Lung (tissue), 12 donors: ENCODE data around the gene STAC2. TPM values are rescaled to one million over a fixed set of nuclear protein-coding genes. Genes with fewer than 3 reads are reported as not detected.

Source experiments
- ATAC-seq: fragments of 200-7000 bp; cut with Tn5 transposase; one replicate; pipeline ENCODE4 v1.9.1; 2020; ENCODE audit warnings: moderate number of reproducible peaks; ENCODE audit not compliant: insufficient read depth, low FRiP score
- DNase-seq, 3 donors: peaks; one replicate each; pipeline ENCODE4 v3.0.0-alpha.2; 2013 to 2017
- H3K27ac ChIP-seq, 2 donors: one replicate each; pipeline ENCODE4 v1.5.1; 2013; ENCODE audit warnings: mild to moderate bottlenecking in 2 of 2, moderate library complexity in 2 of 2, control low read depth in 1 of 2, inconsistent platforms in 1 of 2, low read depth in 1 of 2, low read length in 1 of 2
- H3K27me3 ChIP-seq, 3 donors: one replicate each; pipeline ENCODE4 v1.5.1; 2013; ENCODE audit warnings: low read length in 2 of 3; ENCODE audit not compliant: control insufficient read depth in 3 of 3, insufficient read depth in 3 of 3
- H3K36me3 ChIP-seq, 4 donors: one replicate each; pipeline ENCODE4 v1.5.1; 2013; ENCODE audit warnings: low read length in 4 of 4, mild to moderate bottlenecking in 1 of 4, moderate library complexity in 1 of 4; ENCODE audit not compliant: control insufficient read depth in 4 of 4, insufficient read depth in 4 of 4
- H3K4me1 ChIP-seq, 5 donors: one replicate each; pipeline ENCODE4 v1.5.1; 2013; ENCODE audit warnings: low read length in 5 of 5, mild to moderate bottlenecking in 2 of 5, moderate library complexity in 1 of 5; ENCODE audit not compliant: control insufficient read depth in 5 of 5, insufficient read depth in 5 of 5
- H3K4me3 ChIP-seq: one replicate; pipeline ENCODE4 v1.5.1; 2013; ENCODE audit warnings: mild to moderate bottlenecking, control low read depth, moderate library complexity
- H3K9ac ChIP-seq, 2 donors: one replicate each; pipeline ENCODE4 v1.5.1; 2013; ENCODE audit warnings: low read length in 2 of 2, control low read depth in 1 of 2; ENCODE audit not compliant: insufficient read depth in 1 of 2
- H3K9me3 ChIP-seq, 4 donors: one replicate each; pipeline ENCODE4 v1.5.1; 2013; ENCODE audit warnings: low read length in 3 of 4, mild to moderate bottlenecking in 1 of 4, moderate library complexity in 1 of 4; ENCODE audit not compliant: control insufficient read depth in 4 of 4, insufficient read depth in 3 of 4
- CTCF ChIP-seq: IDR thresholded peaks from 2 replicates; pipeline ENCODE4 v1.5.1; 2012; ENCODE audit warnings: mild to moderate bottlenecking; ENCODE audit errors: control extremely low read depth, extremely low read depth
- WGBS, 2 donors: extraction: QIAGEN DNeasy Blood & Tissue Kit; methylation state at CpG; one replicate each; pipeline ENCODE4 v1.1.7; 2013; 5-methylcytosine and 5-hydroxymethylcytosine counted together
- polyA plus RNA-seq, 2 donors: library from polyadenylated mRNA; stranded (reverse); fragments of 200-250 nt; gene quantifications; one replicate each; pipeline ENCODE4 v1.2.1, GENCODE V29; 2013
- total RNA-seq, 2 donors: library from RNA; depleted of rRNA in 1 of 2; stranded (reverse); fragments of >200 nt in 1 of 2; gene quantifications; one replicate each; pipeline ENCODE4 v1.2.1, GENCODE V29; 2014 to 2021
- donor health status: control.
- donor health status: control.
- donor health status: Bipolar disorder and iron deficiency.
- donor health status: healthy.
- donor health status: DM: yes; HTN: yes; CAD: no.

The STAC2 gene
- total and polyA plus RNA-seq, 4 donors = 0.26 to 1.7 (median 0.42) TPM; not detected in 1

GRCh38 chr17:39221572-39221971, 4.2 kb downstream of the STAC2 start:
- Histone ChIP-seq H3K9me3 (peaks cover 0 to 2% (median 0%) of the 10 kb centered on the region in 4 donors), H3K4me1 (peaks cover 0 to 13% (median 0%) of the 10 kb centered on the region in 5 donors), H3K4me3 (no peak overlapping the region), H3K27ac (no peak overlapping the region), H3K27me3 (peaks cover 0 to 48% (median 8%) of the 10 kb centered on the region in 3 donors), H3K9ac (no peak overlapping the region), H3K36me3 (no peaks in the 10 kb centered on the region)
- no peak for TF ChIP-seq CTCF
- no peak for DNase-seq
- no peak for ATAC-seq
- 97 to 98% methylated on average over 6 of the region's 6 CpGs for WGBS, 2 donors

GRCh38 chr17:39219647-39220154, 6.0 kb downstream of the STAC2 start:
- H3K9me3 ChIP-seq = peaks cover 0 to 2% (median 0%) of the 10 kb centered on the region in 4 donors
- WGBS, 2 donors = 59 to 69% methylated on average over 8 of the region's 8 CpGs
- H3K27me3 ChIP-seq = peaks cover 0 to 40% (median 2%) of the 10 kb centered on the region in 3 donors
- H3K27ac ChIP-seq = no peak overlapping the region
- H3K4me3 ChIP-seq = no peak overlapping the region
- H3K9ac ChIP-seq = no peak overlapping the region
- peaks cover 0 to 2% (median 0%) of the 10 kb centered on the region in 5 donors for H3K4me1 ChIP-seq
- no peak for TF ChIP-seq CTCF
- H3K36me3 ChIP-seq = no peaks in the 10 kb centered on the region
- ATAC-seq (no peak), DNase-seq (no peak)

- no peaks in the 10 kb centered on the region for H3K4me1 ChIP-seq
- H3K9me3 ChIP-seq = peaks cover 0 to 2% (median 0%) of the 10 kb centered on the region in 4 donors
- DNase-seq = no peak
- H3K36me3 ChIP-seq = no peaks in the 10 kb centered on the region
- WGBS, 2 donors = 65 to 88% methylated on average over 8 of the region's 8 CpGs
- no peak for ATAC-seq
- no peak for TF ChIP-seq CTCF
- H3K27me3 ChIP-seq = peaks cover 0 to 33% (median 2%) of the 10 kb centered on the region in 3 donors
- H3K9ac ChIP-seq = no peak overlapping the region
- H3K4me3 ChIP-seq = no peak overlapping the region
- H3K27ac ChIP-seq = no peak overlapping the region
Measured at GRCh38 chr17:39218906-39219305, 6.8 kb downstream of the STAC2 start.
